ENCODE results near the gene ASAP3.

DNA sequence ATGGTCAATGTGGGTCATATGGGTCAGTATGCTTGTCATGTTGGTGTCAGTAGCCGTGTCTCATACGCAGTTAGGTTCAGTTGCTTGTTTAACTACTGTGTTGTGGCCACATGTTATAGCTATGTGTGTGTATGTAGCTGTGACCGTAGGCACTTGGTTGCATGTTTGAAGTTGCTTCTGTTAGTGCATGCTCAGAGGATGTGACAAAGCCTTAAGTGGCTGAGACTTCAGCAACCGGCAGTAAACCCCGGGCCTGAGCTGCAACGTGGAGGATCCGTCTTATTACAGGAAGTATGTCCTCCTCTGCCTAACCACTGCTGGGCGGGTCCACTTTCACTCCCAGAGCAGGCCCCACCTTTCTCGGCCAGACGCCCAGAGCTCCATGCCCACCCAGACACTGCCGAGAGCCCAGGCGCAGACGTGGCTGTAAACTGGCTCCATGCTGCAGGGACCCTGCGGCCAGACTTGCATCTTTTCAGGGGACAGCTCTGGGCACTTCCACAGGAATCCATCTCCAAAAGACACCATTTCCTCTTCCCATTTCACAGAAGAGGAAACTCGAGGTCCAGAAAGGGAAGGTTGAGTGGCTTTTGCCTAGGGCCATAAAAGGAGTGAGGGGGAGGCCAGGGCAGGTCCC lies 61.6 kb downstream of the ASAP3 start:
- TF ChIP-seq, protein P1, sequence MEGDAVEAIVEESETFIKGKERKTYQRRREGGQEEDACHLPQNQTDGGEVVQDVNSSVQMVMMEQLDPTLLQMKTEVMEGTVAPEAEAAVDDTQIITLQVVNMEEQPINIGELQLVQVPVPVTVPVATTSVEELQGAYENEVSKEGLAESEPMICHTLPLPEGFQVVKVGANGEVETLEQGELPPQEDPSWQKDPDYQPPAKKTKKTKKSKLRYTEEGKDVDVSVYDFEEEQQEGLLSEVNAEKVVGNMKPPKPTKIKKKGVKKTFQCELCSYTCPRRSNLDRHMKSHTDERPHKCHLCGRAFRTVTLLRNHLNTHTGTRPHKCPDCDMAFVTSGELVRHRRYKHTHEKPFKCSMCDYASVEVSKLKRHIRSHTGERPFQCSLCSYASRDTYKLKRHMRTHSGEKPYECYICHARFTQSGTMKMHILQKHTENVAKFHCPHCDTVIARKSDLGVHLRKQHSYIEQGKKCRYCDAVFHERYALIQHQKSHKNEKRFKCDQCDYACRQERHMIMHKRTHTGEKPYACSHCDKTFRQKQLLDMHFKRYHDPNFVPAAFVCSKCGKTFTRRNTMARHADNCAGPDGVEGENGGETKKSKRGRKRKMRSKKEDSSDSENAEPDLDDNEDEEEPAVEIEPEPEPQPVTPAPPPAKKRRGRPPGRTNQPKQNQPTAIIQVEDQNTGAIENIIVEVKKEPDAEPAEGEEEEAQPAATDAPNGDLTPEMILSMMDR (IDR thresholded peaks at IDR 0.05; ENCODE audit: poor library complexity): no peak
- no peak for TF ChIP-seq EZH2phosphoT487 (IDR thresholded peaks at IDR 0.05; ENCODE audit: low read depth, severe bottlenecking, unreplicated experiment)

Data from hepatocyte (in vitro differentiated cells).